Astrocyte of the cerebellum (primary cell): ENCODE measurements around the gene AIRE.
"Not testable (repeated sequence)": the region's sequence is repeated elsewhere in the genome, so short reads cannot be mapped to it uniquely, and the experiment has no call there.

Source experiments
- DNase-seq: peaks from one replicate; pipeline ENCODE4 v3.0.0-alpha.2; 2011; ENCODE audit warnings: low read depth
- H3K4me3 ChIP-seq: 2 replicates; pipeline ENCODE4 v1.5.1; 2011; ENCODE audit warnings: mild to moderate bottlenecking, low read depth, low read length, moderate library complexity
- CTCF ChIP-seq: IDR thresholded peaks from 2 replicates; pipeline ENCODE4 v1.5.1; 2012; ENCODE audit warnings: low read length, low read depth, moderate library complexity, mild to moderate bottlenecking; ENCODE audit errors: missing control alignments
- in situ Hi-C: cut with HindIII; loops from 2 replicates; pipeline ENCODE4 v1.10.0; 2017; ENCODE audit warnings: low sequenced_read_pairs

The AIRE gene

GRCh38 chr21:44272284-44272858 is 13.3 kb upstream of the AIRE start:
- no peak for TF ChIP-seq CTCF
- H3K4me3 ChIP-seq = no peak overlapping the region
- in situ Hi-C loops = no loop called here
- DNase-seq = no peak

- TF ChIP-seq CTCF = no peak
- DNase-seq = no peak
- in situ Hi-C loops = no loop called here
Measured at GRCh38 chr21:44273046-44273445, 12.6 kb upstream of the AIRE start.

DNA sequence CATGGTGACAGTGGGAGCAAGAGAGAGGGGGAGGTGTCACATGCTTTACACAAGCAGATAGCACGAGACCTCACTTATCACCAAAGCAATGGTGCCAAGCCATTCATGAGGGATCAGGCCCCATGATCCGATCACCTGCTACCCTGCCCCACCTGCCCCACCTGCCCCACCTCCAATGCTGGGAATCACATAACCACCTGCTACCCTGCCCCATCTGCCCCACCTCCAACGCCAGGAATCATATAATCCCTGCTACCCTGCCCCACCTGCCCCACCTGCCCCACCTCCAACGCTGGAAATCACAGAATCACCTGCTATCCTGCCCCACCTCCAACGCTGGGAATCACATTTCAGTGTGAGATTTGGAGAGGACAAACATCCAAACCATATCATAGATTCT is 10.6 kb upstream of the AIRE start:
- in situ Hi-C loops = no loop called here
- no peak for TF ChIP-seq CTCF
- no peak overlapping the region for H3K4me3 ChIP-seq
- DNase-seq = no peak

More at GRCh38 chr21:44273046-44273445, 12.6 kb upstream of the AIRE start:
- H3K4me3 ChIP-seq = no peak overlapping the region

DNA sequence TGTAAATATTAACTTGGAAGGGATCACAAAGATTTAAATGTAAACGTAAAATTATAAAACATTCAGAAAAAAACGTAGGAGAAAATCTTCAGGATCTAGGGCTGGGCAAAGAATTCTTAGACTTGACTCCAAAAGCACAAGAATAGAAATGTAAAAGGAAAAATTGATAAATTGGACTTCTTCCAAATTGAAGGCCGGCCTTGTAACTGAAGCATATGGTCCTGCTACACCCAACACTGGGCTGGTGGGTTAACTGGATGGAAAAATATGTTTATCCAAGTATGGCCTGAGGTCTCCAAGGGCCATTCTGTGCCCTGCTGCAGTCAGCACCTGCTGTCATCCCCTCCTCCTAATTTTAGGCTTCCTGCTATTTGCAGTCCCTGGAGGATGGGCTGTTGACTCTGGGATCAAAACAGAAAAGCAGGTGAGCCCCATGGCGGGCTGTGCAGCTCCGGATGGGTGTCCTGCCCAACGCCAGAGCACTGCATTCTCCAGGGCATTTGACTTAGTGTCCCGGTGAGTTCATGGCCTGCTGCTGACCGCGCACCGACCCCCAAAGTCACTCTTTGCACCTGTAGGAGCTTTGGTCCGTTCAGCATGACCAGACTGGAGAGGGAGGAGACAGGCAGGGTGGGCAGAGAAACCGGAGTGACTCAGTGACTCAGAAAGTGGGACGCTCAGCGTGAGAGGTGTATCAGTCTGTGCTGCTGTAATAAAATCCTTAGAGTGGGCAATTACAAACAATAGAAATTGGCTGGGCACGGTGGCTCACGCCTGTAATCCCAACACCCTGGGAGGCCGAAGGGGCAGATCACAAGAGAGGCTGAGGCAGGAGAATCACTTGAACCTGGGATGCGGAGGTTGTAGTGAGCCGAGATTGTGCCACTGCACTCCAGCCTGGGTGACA is 6.1 kb upstream of the AIRE start:
- no peak for DNase-seq
- no peak for TF ChIP-seq CTCF
- H3K4me3 ChIP-seq = no peak overlapping the region
- in situ Hi-C loops = no loop called here

- in situ Hi-C loops = no loop called here
- TF ChIP-seq CTCF = no peak
- no peak for DNase-seq
- no peak overlapping the region for H3K4me3 ChIP-seq
Measured at GRCh38 chr21:44281801-44282200, 3.9 kb upstream of the AIRE start.

DNA sequence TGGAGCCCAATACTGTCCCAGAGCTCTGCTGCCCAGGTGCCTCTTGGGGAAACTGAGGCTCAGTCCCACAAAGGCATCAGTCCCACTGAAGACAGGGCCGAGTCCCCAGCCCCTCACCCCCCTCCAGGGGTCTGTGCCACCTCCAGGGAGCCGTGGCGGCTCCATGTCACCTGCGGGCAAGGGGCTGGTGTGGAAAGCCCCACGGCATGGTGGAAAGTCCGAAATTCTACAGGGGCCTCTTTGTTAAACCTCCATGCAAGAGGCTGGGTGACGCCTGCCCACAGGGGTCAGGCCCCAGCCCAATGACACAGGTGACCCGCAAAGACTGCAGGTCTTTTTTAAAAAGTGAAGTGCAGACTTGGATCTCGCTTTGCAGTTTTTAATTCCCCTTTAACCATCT is 3.3 kb upstream of the AIRE start:
- H3K4me3 ChIP-seq = no peak overlapping the region
- in situ Hi-C loops = no loop called here
- no peak for TF ChIP-seq CTCF
- DNase-seq = no peak

DNA sequence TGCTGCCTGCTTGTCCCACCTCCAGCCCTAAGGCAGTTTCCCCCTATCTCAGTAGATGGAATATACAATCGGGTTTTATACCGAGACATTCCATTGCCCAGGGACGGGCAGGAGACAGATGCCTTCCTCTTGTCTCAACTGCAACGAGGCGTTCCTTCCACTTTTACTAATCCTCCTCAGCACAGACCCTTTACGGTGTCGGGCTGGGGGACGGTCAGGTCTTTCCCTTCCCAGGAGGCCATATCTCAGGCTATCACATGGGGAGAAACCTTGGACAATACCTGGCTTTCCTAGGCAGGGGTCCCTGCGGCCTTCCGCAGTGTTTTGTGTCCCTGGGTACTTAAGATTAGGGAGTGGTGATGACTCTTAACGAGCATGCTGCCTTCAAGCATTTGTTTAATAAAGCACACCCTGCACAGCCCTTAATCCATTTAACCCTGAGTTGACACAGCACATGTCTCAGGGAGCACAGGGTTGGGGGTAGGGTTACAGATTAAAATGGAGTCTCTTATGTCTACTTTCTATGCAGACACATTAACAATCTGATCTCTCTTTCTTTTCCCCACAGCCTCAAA is 2.4 kb upstream of the AIRE start:
- DNase-seq, H3K4me3 ChIP-seq, in situ Hi-C loops: not testable (repeated sequence)
